Hepatocyte (in vitro differentiated cells): ENCODE results near the gene SHKBP1.

Experiments used
- EZH2 ChIP-seq: fragments of 200-600 bp; sonication (generic); IDR thresholded peaks from 2 replicates; pipeline ENCODE4 v1.6.1; 2016; ENCODE audit warnings: antibody characterized with exemption, mild to moderate bottlenecking, borderline replicate concordance
- EZH2phosphoT487 ChIP-seq: fragments of 200-600 bp; sonication (generic); IDR thresholded peaks from one replicate; pipeline ENCODE4 v1.6.1; 2018; ENCODE audit warnings: antibody characterized with exemption, mild to moderate bottlenecking, low read depth, moderate library complexity; ENCODE audit not compliant: unreplicated experiment, severe bottlenecking
- TF ChIP-seq, protein P1 (sequence below): fragments of 200-600 bp; sonication (generic); IDR thresholded peaks from 2 replicates; pipeline ENCODE4 v1.5.1; 2016; ENCODE audit warnings: antibody characterized with exemption, mild to moderate bottlenecking; ENCODE audit not compliant: poor library complexity

DNA sequence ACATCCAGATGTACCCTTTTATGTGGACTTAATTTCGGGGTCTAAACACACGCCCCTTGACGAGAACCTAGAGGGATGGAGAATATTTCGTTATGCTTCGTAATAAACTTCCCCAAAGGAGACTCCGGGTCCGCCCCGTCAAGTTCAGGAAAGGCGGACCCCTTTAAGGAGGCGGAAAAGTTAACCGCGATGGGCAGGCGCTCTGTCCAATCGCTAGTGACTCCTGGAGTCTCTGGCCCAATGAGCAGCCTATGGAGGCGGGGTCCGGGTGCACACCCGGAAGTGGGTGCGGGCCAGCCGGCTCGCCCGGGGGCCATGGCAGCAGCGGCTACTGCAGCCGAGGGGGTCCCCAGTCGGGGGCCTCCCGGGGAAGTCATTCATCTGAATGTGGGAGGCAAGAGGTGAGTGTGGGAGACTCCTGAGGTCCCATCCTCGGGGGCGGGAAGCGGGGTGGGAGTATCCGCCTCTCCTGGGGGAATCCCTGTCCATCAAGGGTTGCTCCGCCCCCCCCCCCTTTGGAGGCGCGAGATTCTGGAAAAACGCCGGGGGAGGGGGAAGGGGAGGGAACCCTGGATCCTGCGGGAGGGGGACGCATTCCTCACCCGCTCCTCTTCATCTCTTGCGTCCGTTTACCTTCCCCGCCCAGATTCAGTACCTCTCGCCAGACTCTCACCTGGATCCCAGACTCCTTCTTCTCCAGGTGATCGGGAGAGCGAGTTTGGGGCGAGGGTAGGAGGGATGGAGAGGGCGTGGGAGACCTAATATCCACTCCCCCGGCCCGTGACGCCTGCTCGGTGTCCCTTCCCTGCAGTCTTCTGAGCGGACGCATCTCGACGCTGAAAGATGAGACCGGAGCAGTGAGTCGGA lies at the start of gene SHKBP1:
- TF ChIP-seq, protein P1, sequence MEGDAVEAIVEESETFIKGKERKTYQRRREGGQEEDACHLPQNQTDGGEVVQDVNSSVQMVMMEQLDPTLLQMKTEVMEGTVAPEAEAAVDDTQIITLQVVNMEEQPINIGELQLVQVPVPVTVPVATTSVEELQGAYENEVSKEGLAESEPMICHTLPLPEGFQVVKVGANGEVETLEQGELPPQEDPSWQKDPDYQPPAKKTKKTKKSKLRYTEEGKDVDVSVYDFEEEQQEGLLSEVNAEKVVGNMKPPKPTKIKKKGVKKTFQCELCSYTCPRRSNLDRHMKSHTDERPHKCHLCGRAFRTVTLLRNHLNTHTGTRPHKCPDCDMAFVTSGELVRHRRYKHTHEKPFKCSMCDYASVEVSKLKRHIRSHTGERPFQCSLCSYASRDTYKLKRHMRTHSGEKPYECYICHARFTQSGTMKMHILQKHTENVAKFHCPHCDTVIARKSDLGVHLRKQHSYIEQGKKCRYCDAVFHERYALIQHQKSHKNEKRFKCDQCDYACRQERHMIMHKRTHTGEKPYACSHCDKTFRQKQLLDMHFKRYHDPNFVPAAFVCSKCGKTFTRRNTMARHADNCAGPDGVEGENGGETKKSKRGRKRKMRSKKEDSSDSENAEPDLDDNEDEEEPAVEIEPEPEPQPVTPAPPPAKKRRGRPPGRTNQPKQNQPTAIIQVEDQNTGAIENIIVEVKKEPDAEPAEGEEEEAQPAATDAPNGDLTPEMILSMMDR, result no peak
- TF ChIP-seq EZH2phosphoT487, result no peak
- no peak for TF ChIP-seq EZH2
